ENCODE data around the gene TNRC6A.
A peak's percentile ranks its signal among the peaks of the same experiment; 100 is the strongest.

The TNRC6A gene

DNA sequence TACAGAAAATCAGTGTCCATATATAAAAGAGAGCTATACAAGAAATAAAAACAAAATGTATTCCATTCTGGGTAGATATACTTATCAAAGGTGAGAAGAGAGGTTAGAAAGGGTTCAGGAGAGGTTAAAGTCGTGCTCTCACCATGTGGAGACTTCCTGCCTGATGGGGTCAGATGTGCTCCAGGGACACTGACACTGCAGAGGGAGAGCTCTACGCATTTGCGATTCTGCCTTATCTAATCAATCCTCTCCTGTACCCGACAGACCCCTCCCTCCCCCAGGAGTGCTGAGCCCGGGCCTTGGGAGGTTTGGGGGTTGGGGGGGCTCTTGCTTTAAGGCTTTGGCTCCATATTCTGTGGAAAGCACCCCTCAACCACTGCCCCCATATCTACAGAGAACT, 99.7 kb downstream of the TNRC6A start:
- H3K4me3 ChIP-seq (ENCODE audit: low read depth, low read length), result no peak overlapping the region
- DNase-seq (ENCODE audit: low read depth), result no peak
- TF ChIP-seq, protein P1, sequence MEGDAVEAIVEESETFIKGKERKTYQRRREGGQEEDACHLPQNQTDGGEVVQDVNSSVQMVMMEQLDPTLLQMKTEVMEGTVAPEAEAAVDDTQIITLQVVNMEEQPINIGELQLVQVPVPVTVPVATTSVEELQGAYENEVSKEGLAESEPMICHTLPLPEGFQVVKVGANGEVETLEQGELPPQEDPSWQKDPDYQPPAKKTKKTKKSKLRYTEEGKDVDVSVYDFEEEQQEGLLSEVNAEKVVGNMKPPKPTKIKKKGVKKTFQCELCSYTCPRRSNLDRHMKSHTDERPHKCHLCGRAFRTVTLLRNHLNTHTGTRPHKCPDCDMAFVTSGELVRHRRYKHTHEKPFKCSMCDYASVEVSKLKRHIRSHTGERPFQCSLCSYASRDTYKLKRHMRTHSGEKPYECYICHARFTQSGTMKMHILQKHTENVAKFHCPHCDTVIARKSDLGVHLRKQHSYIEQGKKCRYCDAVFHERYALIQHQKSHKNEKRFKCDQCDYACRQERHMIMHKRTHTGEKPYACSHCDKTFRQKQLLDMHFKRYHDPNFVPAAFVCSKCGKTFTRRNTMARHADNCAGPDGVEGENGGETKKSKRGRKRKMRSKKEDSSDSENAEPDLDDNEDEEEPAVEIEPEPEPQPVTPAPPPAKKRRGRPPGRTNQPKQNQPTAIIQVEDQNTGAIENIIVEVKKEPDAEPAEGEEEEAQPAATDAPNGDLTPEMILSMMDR (IDR thresholded peaks at IDR 0.05; ENCODE audit: low read depth, low read length, missing control alignments), result no peak

DNA sequence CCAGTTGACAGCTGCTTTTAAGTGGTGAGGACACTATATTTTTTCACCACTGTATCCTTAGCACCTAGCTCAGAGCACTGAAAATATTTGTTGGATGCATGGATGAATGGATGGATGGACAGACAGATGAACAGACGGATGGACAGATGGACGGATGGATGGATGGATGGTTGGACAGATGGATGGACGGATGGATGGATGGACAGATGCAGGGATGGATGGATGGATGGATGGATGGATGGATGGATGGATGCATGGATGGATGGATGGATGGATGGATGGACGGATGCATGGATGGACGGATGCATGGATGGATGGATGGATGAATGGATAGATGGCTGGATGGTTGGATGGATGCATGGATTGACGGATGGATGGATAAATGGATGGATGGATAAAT, 103.9 kb downstream of the TNRC6A start:
- DNase-seq (ENCODE audit: low read depth), result no peak
- H3K4me3 ChIP-seq (ENCODE audit: low read depth, low read length), result no peak overlapping the region
- TF ChIP-seq, protein P1 (IDR thresholded peaks at IDR 0.05; ENCODE audit: low read depth, low read length, missing control alignments), result no peak

DNA sequence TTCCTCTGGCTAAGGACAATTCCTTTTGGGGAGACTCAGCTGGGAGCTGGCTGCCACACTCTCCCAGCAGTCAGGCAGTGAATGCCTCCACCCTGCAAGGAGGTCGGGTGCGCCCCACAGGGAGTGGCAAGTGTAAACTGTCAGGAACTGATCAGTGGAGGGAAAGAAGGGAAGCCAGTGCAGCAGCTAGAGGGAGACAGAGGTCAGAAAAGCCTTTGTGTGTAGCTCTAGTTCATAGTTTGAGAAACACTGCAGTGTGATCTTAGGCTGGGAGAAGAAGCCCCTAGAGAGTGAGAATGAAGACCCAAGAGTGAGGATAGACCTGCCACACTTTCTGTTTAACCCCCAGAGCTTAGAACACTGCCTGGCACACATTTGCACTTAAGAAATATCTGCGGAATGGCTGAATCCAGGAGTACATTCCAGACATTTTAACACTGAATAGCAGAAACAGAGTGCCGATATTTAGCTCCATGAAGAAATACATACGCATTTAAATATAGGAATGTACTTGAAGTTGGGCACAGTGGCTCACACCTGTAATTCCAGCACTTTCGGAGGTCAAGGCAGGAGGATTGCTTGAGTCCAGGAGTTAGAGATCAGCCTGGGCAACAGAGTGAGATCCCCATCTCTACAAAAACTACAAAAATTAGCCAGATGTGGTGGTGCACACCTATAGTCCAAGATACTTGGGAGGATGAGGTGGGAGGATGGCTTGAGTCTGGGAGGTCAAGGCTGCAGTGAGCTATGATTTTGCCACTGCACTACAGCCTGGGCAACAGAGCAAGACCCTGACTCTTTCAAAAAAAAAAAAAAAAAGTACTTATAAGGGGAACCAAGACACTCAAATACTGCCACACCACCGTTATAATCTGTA, 105.2 kb downstream of the TNRC6A start:
- DNase-seq (ENCODE audit: low read depth), result no peak
- TF ChIP-seq, protein P1 (IDR thresholded peaks at IDR 0.05; ENCODE audit: low read depth, low read length, missing control alignments), result peak; percentile 59
- no peak overlapping the region for H3K4me3 ChIP-seq (ENCODE audit: low read depth, low read length)

DNA sequence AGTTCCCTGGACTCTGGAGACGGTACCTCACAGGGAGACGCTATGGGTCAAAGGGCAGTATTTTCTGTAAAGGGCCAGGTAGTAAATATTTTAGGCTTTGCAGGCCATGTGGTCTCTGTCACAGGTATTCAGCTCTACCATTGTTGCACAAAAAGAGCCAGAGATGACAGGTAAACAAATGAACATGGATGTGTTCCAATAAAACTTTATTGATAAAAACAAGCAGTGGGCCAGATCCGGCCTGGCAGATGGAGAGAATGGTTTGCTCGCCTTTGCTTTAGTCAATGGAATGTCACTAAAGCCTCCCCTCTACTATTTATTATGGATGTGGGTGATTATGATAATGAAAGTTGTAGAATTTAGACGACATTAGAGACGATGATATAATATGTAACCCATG, 107.4 kb downstream of the TNRC6A start:
- no peak overlapping the region for H3K4me3 ChIP-seq (ENCODE audit: low read depth, low read length)
- DNase-seq (ENCODE audit: low read depth), result no peak
- TF ChIP-seq, protein P1 (IDR thresholded peaks at IDR 0.05; ENCODE audit: low read depth, low read length, missing control alignments), result no peak

DNA sequence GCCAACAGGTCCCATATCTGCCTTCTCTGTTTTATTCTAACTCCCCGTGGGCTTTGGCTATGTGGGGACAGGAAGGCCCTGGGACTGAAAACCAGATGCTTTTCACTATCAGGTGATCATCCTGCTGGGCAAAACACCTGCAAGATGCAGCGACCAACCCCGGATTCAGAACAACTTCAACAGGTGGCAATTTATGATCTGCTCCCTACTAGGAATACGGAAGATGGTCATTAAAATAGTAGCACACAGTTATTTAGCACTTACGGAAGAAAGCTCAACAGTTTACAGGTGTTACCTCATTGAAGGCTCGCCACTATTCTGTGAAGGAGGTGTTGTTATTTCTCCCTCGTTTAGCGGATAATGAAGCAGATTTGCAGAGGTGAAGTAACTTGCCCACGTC, 108.5 kb downstream of the TNRC6A start:
- TF ChIP-seq, protein P1 (IDR thresholded peaks at IDR 0.05; ENCODE audit: low read depth, low read length, missing control alignments), result no peak
- H3K4me3 ChIP-seq (ENCODE audit: low read depth, low read length), result no peak overlapping the region
- DNase-seq (ENCODE audit: low read depth), result no peak

DNA sequence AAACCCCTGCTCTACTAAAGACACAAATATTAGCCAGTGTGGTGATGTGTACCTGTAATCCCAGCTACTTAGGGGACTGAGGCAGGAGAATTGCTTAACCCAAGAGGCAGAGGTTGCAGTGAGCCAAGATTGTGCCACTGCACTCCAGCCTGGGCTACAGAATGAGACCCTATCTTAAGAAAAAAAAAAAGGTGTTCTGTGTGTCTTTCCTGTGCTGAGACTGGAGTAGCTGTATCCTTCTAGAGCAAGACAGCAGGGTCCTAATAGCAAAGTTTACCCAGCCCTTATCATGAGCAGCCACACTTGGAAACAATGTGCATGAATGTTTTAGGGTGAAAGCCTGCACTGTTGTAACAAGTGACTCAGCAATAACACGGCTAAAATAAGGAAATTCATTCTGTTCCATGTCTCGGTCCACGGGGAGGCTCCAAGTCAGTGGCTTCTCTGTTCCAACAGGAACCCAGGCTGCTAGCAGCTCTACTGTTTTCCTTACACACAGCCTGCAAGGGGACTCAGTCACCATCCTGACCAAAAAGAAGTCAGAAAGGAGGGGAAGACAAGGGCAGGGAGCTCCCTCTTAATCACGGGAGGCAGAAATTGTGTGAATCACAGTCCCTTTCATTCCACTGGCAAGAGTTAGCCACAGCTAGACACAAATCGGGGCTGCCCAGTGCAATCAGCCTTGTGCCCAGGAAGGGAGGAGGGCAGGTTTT, 109.3 kb downstream of the TNRC6A start:
- no peak for DNase-seq (ENCODE audit: low read depth)
- TF ChIP-seq, protein P1 (IDR thresholded peaks at IDR 0.05; ENCODE audit: low read depth, low read length, missing control alignments), result no peak
- no peak overlapping the region for H3K4me3 ChIP-seq (ENCODE audit: low read depth, low read length)

Data from GM12864 (cell line).